ENCODE data around the gene TMEM231. TPM values are rescaled to one million over a fixed set of nuclear protein-coding genes. Genes with fewer than 3 reads are reported as not detected.
A peak's percentile ranks its signal among the peaks of the same experiment; 100 is the strongest.

Gene TMEM231
- total and polyA plus RNA-seq, 9 of the 15 experiments (the other 6 are each of a cell fraction or from before 2014, with no cell fraction given): 1.6 to 27.6 (median 9.1) TPM

GRCh38 chr16:75593825-75594820 is 38.1 kb upstream of the TMEM231 start (continued):
- TF ChIP-seq REST (IDR thresholded peaks at IDR 0.05; ENCODE audit: borderline replicate concordance) (no peak), REST (CRISPR knock-in tag; IDR thresholded peaks at IDR 0.05; ENCODE audit: low read depth) (no peak), DLX4 (CRISPR knock-in tag; IDR thresholded peaks at IDR 0.05) (no peak), ILF3 (IDR thresholded peaks at IDR 0.05; ENCODE audit: borderline replicate concordance) (no peak), EZH2 (IDR thresholded peaks at IDR 0.05; ENCODE audit: borderline replicate concordance, low read depth, low read length) (no peak), NFYB (IDR thresholded peaks at IDR 0.05; ENCODE audit: extremely low read depth, insufficient read length) (no peak), FOXP1 (CRISPR knock-in tag; IDR thresholded peaks at IDR 0.05) (no peak), RREB1 (CRISPR knock-in tag; IDR thresholded peaks at IDR 0.05) (no peak), HMBOX1 (IDR thresholded peaks at IDR 0.05) (no peak), MAFF (IDR thresholded peaks at IDR 0.05; ENCODE audit: low read length) (peak; percentile 53)
